Endothelial cell of umbilical vein (primary cell): ENCODE measurements around the gene NPPB. TPM values are rescaled to one million over a fixed set of nuclear protein-coding genes. Genes with fewer than 3 reads are reported as not detected.
"Not testable (repeated sequence)": the region's sequence is repeated elsewhere in the genome, so short reads cannot be mapped to it uniquely, and the experiment has no call there.

Source experiments
- BruUV-seq: library from RNA; stranded (reverse); fragments of 400-500 nt; replicated peaks from 2 replicates; lab custom pipeline; 2021; lab: Mats Ljungman, UMichigan
- CTCF ChIA-PET: fragments of 300-600, 350-600 bp; sonication (Branson Sonifier 250); formaldehyde crosslinking; loops from one replicate; lab custom pipeline; 2021; ENCODE audit warnings: antibody characterized with exemption, inconsistent platforms; lab: Charles Lee
- POLR2A ChIA-PET: fragments of 300-600, 350-600 bp; sonication (Branson Sonifier 250); formaldehyde crosslinking; loops from one replicate; lab custom pipeline; 2021; ENCODE audit warnings: antibody characterized with exemption, inconsistent platforms; lab: Charles Lee
- DNase-seq: peaks from one replicate; pipeline ENCODE4 v3.0.0-alpha.2; 2011; ENCODE audit warnings: low read depth, low spot score
- FAIRE-seq: peaks from 2 replicates; lab custom pipeline; 2011; peaks lifted over from hg19 to GRCh38; lab: Jason Lieb, UNC
- H2AFZ ChIP-seq: 2 replicates; pipeline ENCODE4 v1.6.0; 2012; ENCODE audit warnings: low read depth, low read length, control low read depth, inconsistent platforms
- H3K27ac ChIP-seq: 2 replicates; pipeline ENCODE4 v1.5.1; 2011; ENCODE audit warnings: low read depth, mild to moderate bottlenecking, control low read depth, low read length, moderate library complexity; ENCODE audit not compliant: insufficient read depth
- H3K27me3 ChIP-seq, 2 experiments: 2 replicates each; pipeline versions ENCODE4 v1.6.0 to v1.6.1; 2011; ENCODE audit warnings: low read length in 2 of 2, mixed read lengths in 1 of 2; ENCODE audit not compliant: control insufficient read depth in 2 of 2, insufficient read depth in 2 of 2
- H3K36me3 ChIP-seq, 2 experiments: 2 replicates in 1 of 2; 3 replicates in 1 of 2; pipeline ENCODE4 v1.5.1; 2011; ENCODE audit warnings: low read length in 2 of 2, mild to moderate bottlenecking in 1 of 2, moderate library complexity in 1 of 2; ENCODE audit not compliant: control insufficient read depth in 2 of 2, insufficient read depth in 2 of 2; ENCODE audit errors: extremely low read depth in 1 of 2
- H3K4me1 ChIP-seq: 3 replicates; pipeline ENCODE4 v1.5.1; 2011; ENCODE audit warnings: mild to moderate bottlenecking, low read length; ENCODE audit not compliant: control insufficient read depth, insufficient read depth; ENCODE audit errors: extremely low read depth
- H3K4me2 ChIP-seq: 2 replicates; pipeline ENCODE4 v1.6.1; 2011; ENCODE audit warnings: low read length, control low read depth, mixed read lengths; ENCODE audit not compliant: insufficient read depth
- H3K4me3 ChIP-seq, 3 experiments: fragments of 200-600 bp in 1 of 3; sonication (generic), shearing (Covaris generic) in 1 of 3; replicated peaks in 1 of 3; 2 replicates each; pipeline ENCODE4 v1.5.1; 2011 to 2016; ENCODE audit warnings: control low read depth in 3 of 3, low read length in 3 of 3, mild to moderate bottlenecking in 2 of 3, inconsistent platforms in 1 of 3, low read depth in 1 of 3, moderate library complexity in 1 of 3; ENCODE audit not compliant: insufficient read depth in 1 of 3
- H3K79me2 ChIP-seq: 2 replicates; pipeline ENCODE4 v1.6.0; 2012; ENCODE audit warnings: low read length, inconsistent platforms; ENCODE audit not compliant: control insufficient read depth, insufficient read depth
- H3K9ac ChIP-seq: replicated peaks from 2 replicates; pipeline ENCODE3; 2011; ENCODE audit warnings: low read length, control low read depth; ENCODE audit not compliant: insufficient read depth; ENCODE audit errors: extremely low read depth
- H3K9me1 ChIP-seq: replicated peaks from 3 replicates; pipeline ENCODE4 v1.6.0; 2011; ENCODE audit warnings: mild to moderate bottlenecking, low read length; ENCODE audit not compliant: control insufficient read depth, insufficient read depth; ENCODE audit errors: extremely low read depth
- H3K9me3 ChIP-seq: replicated peaks from 2 replicates; pipeline ENCODE4 v1.5.1; 2012; ENCODE audit warnings: low read length, inconsistent platforms; ENCODE audit not compliant: control insufficient read depth, insufficient read depth
- H4K20me1 ChIP-seq: replicated peaks from 2 replicates; pipeline ENCODE3; 2011; ENCODE audit warnings: mild to moderate bottlenecking, low read length; ENCODE audit not compliant: control insufficient read depth, insufficient read depth; ENCODE audit errors: extremely low read depth
- EZH2 ChIP-seq: IDR thresholded peaks from 2 replicates; pipeline ENCODE4 v1.6.1; 2012; ENCODE audit warnings: borderline replicate concordance, low read depth, mild to moderate bottlenecking, moderate library complexity, low read length, inconsistent platforms; ENCODE audit not compliant: severe bottlenecking
- FOS ChIP-seq: IDR thresholded peaks from 2 replicates; pipeline ENCODE4 v1.6.1; 2011; ENCODE audit warnings: mild to moderate bottlenecking, low read length, moderate library complexity, borderline replicate concordance; ENCODE audit not compliant: insufficient read depth
- GATA2 ChIP-seq: IDR thresholded peaks from 2 replicates; pipeline ENCODE4 v1.7.0; 2011; ENCODE audit warnings: low read depth, mild to moderate bottlenecking, moderate library complexity, mixed read lengths, low read length; ENCODE audit not compliant: insufficient read length, insufficient read depth
- JUN ChIP-seq: IDR thresholded peaks from 2 replicates; pipeline ENCODE4 v1.6.1; 2011; ENCODE audit warnings: borderline replicate concordance, low read depth; ENCODE audit not compliant: insufficient read length, insufficient read depth
- MAX ChIP-seq: IDR thresholded peaks from 2 replicates; pipeline ENCODE4 v1.6.1; 2011; ENCODE audit not compliant: insufficient read depth, insufficient read length
- MYC ChIP-seq: IDR thresholded peaks from one replicate; pipeline ENCODE4 v1.6.1; 2011; ENCODE audit warnings: mild to moderate bottlenecking, low read depth, low read length
- POLR2A ChIP-seq: IDR thresholded peaks from 2 replicates; pipeline ENCODE4 v1.6.1; 2012; ENCODE audit warnings: low read depth, mild to moderate bottlenecking, control low read depth, low read length
- dilution Hi-C: fragments of 300-500 bp; cut with MboI; formaldehyde crosslinking; loops from one replicate; pipeline ENCODE4 v1.15.0; 2019; ENCODE audit warnings: low sequenced_read_pairs; ENCODE audit not compliant: extremely low pct_ligation_motif_present
- intact Hi-C: fragments of 100-400 bp; cut with micrococcal nuclease; formaldehyde crosslinking; loops from one replicate; pipeline ENCODE4 v1.10.0; 2022
- polyA plus RNA-seq, 4 experiments: library from polyadenylated mRNA; depleted of rRNA in 3 of 4; stranded (reverse) in 3 of 4; unstranded in 1 of 4; fragments of >200 nt; gene quantifications; 2 replicates each; pipeline versions ENCODE4 v1.2.1 to v1.2.3, GENCODE V29; 2011 to 2012; ENCODE audit warnings: missing spikeins in 1 of 4
- total RNA-seq: library from RNA; stranded (reverse); gene quantifications from 2 replicates; pipeline ENCODE4 v1.2.3, GENCODE V29; 2021
- TF ChIP-seq, protein P1 (sequence below), 2 donors: IDR thresholded peaks; 1 replicate in 1 of 2; 2 replicates in 1 of 2; pipeline ENCODE4 v1.5.1; 2011; ENCODE audit warnings: low read length in 2 of 2, mild to moderate bottlenecking in 2 of 2, moderate library complexity in 2 of 2, control low read depth in 1 of 2, inconsistent platforms in 1 of 2, low read depth in 1 of 2; ENCODE audit not compliant: insufficient read depth in 1 of 2; ENCODE audit errors: extremely low read depth in 1 of 2

NPPB gene
- total and polyA plus RNA-seq, 2 donors (not counting 3 experiments of a cell fraction or from before 2014, with no cell fraction given), result not detected

- Histone ChIP-seq H3K79me2 (no peaks in the 10 kb centered on the region), H3K4me1 (no peaks in the 10 kb centered on the region), H3K9me3 (no peaks in the 10 kb centered on the region), H3K9me1 (no peaks in the 10 kb centered on the region), H3K4me3 (no peak overlapping the region), H4K20me1 (no peaks in the 10 kb centered on the region), H3K27ac (no peak overlapping the region), H3K4me2 (no peak overlapping the region), H3K27me3 (peaks cover 14 to 17% of the 10 kb centered on the region in 2 experiments), H2AFZ (no peak overlapping the region), H3K36me3 (no peaks in the 10 kb centered on the region), H3K9ac (no peak overlapping the region)
- no peak for DNase-seq
- dilution Hi-C loops, result no loop called here
- intact Hi-C loops, result no loop called here
- BruUV-seq, result no TSS peak
- CTCF ChIA-PET, result interaction anchor here (2.2 kb wide), 1 partner anchor 10 kb away, joined by 5 read pairs; no protein-coding TSS in a partner anchor
- FAIRE-seq, result no peak
- POLR2A ChIA-PET, result interaction anchor here (0.6 kb wide), 1 partner anchor 55 kb away, joined by 3 read pairs; no protein-coding TSS in a partner anchor
- TF ChIP-seq, protein P1, sequence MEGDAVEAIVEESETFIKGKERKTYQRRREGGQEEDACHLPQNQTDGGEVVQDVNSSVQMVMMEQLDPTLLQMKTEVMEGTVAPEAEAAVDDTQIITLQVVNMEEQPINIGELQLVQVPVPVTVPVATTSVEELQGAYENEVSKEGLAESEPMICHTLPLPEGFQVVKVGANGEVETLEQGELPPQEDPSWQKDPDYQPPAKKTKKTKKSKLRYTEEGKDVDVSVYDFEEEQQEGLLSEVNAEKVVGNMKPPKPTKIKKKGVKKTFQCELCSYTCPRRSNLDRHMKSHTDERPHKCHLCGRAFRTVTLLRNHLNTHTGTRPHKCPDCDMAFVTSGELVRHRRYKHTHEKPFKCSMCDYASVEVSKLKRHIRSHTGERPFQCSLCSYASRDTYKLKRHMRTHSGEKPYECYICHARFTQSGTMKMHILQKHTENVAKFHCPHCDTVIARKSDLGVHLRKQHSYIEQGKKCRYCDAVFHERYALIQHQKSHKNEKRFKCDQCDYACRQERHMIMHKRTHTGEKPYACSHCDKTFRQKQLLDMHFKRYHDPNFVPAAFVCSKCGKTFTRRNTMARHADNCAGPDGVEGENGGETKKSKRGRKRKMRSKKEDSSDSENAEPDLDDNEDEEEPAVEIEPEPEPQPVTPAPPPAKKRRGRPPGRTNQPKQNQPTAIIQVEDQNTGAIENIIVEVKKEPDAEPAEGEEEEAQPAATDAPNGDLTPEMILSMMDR (IDR thresholded peaks at IDR 0.05; ENCODE audit: extremely low read depth in 1 of 2, insufficient read depth in 1 of 2, low read depth in 1 of 2, low read length in 2 of 2), result no peak
- TF ChIP-seq FOS, result no peak
- TF ChIP-seq JUN, result no peak
- no peak for TF ChIP-seq POLR2A
- TF ChIP-seq MAX, result no peak
- TF ChIP-seq MYC, result no peak
- TF ChIP-seq GATA2, result no peak
- no peak for TF ChIP-seq EZH2
These were observed 39.5 kb upstream of the NPPB start for GRCh38 chr1:11898086-11898785.

DNA sequence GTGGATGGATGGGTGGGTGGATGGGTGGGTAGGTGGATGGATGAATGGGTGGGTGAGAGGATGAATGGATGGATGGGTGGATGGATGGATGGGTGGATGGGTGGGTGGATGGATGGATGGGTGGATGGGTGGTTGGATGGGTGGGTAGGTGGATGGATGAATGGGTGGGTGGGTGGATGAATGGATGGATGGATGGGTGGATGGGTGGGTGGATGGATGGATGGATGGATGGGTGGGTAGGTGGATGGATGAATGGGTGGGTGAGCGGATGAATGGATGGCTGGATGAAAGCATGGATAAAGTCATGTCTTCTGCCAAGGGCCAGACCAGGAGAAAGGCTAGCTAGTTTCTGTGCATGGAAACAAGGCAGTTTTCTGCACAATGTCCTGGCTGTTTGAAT lies 35.8 kb upstream of the NPPB start:
- H3K4me2 ChIP-seq, H3K79me2 ChIP-seq, BruUV-seq, FAIRE-seq, H3K9me3 ChIP-seq, H3K9ac ChIP-seq, POLR2A ChIA-PET, dilution Hi-C loops, H3K36me3 ChIP-seq, H2AFZ ChIP-seq, H3K4me1 ChIP-seq, DNase-seq, H3K4me3 ChIP-seq, H3K27ac ChIP-seq, H4K20me1 ChIP-seq, H3K9me1 ChIP-seq: not testable (repeated sequence)
- intact Hi-C loops, result loop anchor here (1.0 to 2.0 kb wide), 3 partner anchors 30 to 244 kb away; no protein-coding TSS in a partner anchor
- CTCF ChIA-PET, result interaction anchor here (0.9 to 3.9 kb wide), 3 partner anchors 21 to 857 kb away, joined by 3 to 42 read pairs (median 3); no protein-coding TSS in a partner anchor
- peaks cover 13 to 15% of the 10 kb centered on the region in 2 experiments for H3K27me3 ChIP-seq
